Colon (tissue), 2 donors: ENCODE results near the gene RASA4B.
"Not testable (repeated sequence)": the region's sequence is repeated elsewhere in the genome, so short reads cannot be mapped to it uniquely, and the experiment has no call there.

Experiments
- FAIRE-seq: peaks from 2 replicates; lab custom pipeline; 2012; peaks lifted over from hg19 to GRCh38; lab: Jason Lieb, UNC
- donor health status: control.
- donor health status: control.

RASA4B gene

GRCh38 chr7:102517550-102518147 is at the start of gene RASA4B:
Gene RASA4B (minus strand): TSS chr7:102517777. CDS start chr7:102517710, 67 bp downstream.
- FAIRE-seq = not testable (repeated sequence)

DNA sequence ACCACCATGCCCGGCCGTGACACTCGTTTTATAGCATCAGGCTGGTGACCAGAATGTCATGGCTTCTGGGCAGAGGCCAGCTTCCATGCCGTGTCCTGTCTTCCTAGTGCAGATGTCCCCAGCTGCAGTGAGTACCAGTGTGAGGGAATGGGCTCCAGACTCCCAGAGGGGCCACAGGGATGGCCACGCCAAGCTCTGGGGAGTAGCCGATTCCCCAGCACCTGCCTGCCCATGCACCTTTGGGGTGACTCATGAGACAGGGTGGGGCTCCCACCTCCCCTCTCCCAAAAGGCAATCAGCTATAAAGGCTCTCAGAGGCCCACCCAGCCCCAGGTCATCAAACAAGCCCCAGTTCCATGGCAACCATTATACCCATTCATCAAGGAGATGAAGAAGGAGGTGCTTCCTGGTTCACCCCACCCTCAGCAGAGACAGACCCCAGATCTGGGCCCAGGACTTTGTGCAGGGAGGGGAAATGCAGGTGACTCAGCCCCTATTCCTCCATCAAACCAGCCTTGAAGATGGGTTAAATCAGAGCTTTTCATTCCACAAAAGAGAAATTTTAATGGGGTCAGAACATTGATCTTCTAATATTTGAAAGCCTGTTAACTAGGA is 33.3 kb upstream of the RASA4B start, which contains the start of gene SPDYE2:
TSS of gene SPDYE2 (plus strand) at position 419 of the 615 bp plus-strand sequence. CDS start 2,030 bp downstream, outside the sequence.
- not testable (repeated sequence) for FAIRE-seq

DNA sequence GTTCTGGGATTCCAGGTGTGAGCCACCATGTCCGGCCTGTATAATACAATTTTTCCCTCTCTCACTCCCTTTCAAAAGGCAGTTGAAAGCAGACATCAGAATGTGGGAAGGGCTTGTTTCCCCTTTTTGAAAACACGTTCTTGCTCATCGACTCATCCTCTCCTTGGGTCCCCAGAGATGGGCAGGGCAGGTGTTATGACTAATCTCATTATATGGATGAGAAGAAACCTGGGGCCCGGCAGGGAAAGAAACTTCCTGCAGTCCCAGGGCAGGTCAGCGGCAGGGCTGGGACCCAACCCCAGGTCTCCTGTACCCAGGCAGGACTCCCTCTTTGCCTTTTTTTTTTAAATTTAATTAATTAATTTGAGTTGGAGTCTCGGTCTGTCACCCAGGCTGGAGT is 28.8 kb upstream of the RASA4B start:
- FAIRE-seq = not testable (repeated sequence)

DNA sequence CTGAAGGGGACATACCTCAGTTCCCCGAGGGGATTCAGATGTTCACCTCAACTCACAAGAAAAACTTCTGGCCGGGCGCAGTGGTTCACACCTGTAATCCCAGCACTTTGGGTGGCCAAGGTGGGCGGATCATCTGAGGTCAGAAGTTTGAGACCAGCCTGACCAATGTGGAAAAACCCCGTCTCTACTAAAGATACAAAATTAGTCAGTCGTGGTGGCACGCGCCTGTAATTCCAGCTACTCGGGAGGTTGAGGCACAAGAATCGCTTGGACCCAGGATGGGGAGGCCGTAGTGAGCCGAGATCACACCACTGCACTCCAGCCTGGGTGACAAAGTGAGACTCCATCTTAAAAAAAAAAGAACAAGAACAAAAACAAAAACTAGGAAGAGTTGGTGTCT is 27.7 kb upstream of the RASA4B start:
- not testable (repeated sequence) for FAIRE-seq

DNA sequence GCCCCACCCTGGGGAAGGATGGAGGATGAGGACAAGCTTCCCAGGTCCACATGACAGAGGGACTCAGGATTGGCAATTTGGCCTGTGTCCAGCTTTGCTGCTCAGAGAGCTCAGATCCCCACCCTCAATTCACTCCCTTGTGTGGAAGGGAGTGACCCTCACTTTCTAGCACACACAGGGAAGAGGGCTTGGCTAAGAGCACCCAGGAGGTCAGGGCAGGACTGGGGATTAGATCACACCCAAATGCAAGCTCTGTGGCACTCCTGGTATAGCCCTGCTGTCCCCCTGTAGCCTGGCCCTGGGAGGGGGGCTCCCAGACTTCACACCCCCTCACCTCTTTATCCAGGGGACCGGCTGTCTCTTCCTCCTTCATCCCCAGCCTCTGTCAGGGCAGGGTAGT is 26.8 kb upstream of the RASA4B start:
- not testable (repeated sequence) for FAIRE-seq

GRCh38 chr7:102543596-102543995 is 26.0 kb upstream of the RASA4B start, which contains the start of gene UPK3BL2:
Gene UPK3BL2 (minus strand): TSS chr7:102543696. CDS start chr7:102543636, 60 bp downstream.
- not testable (repeated sequence) for FAIRE-seq

- FAIRE-seq = not testable (repeated sequence)
Observed at GRCh38 chr7:102542771-102543170, 25.2 kb upstream of the RASA4B start.

DNA sequence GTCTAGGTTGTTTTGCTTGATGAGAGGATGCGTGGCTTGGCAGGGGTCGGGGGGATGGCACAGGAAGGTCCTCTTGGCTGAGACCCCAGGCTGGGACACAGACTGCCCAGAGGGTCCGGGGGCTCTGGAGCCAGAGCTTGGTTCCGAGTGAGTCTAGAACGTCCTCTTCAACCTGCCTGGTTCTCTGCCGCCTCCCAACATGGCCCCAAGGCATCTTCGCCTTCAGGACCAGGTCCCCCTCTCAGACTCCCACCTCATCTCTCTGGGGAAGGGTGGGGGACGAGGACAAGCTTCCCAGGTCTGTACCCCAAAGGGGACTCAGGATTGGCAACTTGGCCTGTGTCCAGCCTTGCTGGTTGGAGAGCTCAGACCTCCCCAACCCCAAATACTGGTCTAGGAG is 24.5 kb upstream of the RASA4B start:
- not testable (repeated sequence) for FAIRE-seq

DNA sequence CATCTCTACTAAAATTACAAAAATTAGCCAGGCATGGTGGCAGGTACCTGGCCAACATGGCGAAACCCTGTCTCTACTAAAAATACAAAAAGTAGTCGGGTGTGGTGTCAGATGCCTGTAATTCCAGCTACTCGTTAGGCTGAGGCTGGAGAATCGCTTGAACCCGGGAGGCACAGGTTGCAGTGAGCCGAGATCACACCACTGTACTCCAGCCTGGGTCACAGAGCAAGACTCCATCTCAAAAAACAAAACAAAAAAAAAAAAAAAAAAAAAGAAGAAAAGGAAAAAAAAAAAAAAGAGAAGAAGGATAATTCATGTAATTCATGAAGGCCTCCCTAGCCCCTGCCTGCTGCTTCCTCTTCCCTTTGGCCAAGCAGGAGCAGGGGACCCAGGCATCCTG is 23.0 kb upstream of the RASA4B start:
- FAIRE-seq = not testable (repeated sequence)

DNA sequence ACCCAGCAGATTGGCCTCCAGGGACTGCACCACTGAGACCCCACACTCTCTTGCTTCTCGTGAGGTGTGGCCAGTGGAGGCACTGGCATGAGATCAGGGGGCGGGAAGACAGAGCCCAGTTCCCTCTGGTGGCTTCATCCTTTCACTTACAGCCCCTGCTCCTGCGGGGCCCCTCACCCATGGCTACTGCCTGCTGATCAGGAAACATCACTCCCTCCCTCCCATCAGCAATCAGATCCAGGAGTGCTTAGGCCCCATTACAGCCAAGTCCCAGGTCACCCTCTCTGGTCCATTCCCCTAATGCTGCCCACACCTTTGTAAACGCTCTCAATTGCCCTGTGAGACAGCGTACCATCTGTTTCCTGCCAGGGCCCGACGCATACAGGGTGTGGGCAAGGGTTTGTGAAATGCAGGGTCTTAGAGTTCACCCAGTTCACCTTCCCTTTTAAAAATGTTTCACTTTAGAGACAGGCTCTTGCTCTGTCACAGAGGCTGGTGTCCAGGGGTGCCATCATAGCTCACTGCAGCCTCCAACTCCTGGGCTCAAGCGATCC is 17.6 kb upstream of the RASA4B start:
- not testable (repeated sequence) for FAIRE-seq

- FAIRE-seq = not testable (repeated sequence)
Observed at GRCh38 chr7:102532127-102532526, 14.6 kb upstream of the RASA4B start.

- FAIRE-seq = not testable (repeated sequence)
Observed at GRCh38 chr7:102531583-102531982, 14.0 kb upstream of the RASA4B start.

GRCh38 chr7:102527822-102528793 is 10.5 kb upstream of the RASA4B start:
- FAIRE-seq = not testable (repeated sequence)

DNA sequence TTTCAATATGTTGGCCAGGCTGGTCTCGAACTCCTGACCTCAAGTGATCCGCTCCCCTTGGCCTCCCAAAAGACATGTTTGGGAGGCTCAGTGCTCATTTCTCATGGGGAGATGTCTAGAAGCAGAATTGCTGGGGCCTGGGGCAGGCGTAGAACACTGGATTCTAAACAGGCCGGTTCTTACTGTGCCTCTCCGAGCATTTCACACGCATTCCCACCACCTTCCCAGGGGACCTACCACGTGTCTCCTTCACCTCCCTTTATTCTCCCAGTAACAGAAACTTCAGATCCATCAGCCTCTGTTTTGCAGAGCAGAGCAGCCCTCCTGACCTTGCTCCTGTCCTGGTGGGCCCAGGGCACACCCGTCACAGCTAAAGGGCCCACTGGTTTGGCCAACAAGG is 9.6 kb upstream of the RASA4B start:
- not testable (repeated sequence) for FAIRE-seq

DNA sequence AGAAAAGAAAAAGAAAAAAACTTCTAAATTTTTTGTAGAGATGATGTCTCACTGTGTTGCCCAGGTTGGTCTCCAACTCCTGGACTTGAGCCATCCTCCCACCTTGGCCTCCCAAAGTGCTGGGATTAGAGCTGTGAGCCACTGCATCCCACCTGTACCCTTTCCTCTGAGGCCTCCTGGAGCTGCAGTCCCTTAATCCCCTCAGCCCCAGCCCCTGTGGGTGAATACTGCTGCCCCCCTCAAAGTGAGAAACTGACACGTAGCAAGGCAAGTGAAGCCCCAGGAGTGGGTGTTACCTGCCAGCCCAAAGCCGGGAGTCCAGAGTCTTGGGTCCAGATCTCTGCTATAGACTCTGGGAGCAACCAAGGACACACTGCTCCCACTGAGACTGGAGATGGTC is 7.2 kb upstream of the RASA4B start:
- not testable (repeated sequence) for FAIRE-seq

GRCh38 chr7:102520797-102521196 is 3.2 kb upstream of the RASA4B start:
- FAIRE-seq = not testable (repeated sequence)

- FAIRE-seq = not testable (repeated sequence)
Observed at GRCh38 chr7:102516951-102517350, 626 bp downstream of the RASA4B start.

GRCh38 chr7:102515889-102516288 is 1.7 kb downstream of the RASA4B start:
- FAIRE-seq = not testable (repeated sequence)

- not testable (repeated sequence) for FAIRE-seq
Observed at GRCh38 chr7:102514881-102515721, 2.5 kb downstream of the RASA4B start.

DNA sequence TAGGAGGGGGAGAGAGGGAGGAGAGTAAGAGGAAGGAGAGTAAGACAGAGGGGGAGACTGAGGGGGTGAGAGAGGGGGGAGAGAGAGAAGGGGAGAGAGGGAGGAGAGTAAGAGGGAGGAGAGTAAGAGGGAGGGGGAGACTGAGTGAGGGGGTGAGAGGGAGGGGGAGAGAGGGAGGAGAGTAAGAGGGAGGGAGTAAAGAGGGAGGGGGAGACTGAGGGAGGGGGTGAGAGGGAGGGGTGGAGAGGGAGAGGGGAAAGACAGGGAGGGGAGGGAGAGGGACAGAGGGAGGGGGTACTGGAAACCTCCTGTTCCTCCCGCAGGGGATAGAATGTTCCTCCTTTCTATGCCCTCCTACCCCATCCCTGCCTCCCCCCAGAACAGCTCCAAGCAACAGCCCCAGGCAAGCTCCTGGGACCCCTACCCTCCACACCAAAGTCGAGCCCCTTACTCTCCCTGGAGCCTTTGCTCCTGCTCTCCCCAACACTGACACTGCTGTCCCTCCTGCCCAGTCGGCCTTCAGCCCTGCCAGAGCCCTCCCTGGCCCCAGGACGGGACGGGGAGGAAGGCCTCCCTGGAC is 4.8 kb downstream of the RASA4B start:
- FAIRE-seq = not testable (repeated sequence)
